ENCODE results near the gene CCDC138.

Gene CCDC138

GRCh38 chr2:108920686-108921085 is 134.1 kb downstream of the CCDC138 start:
- DNase-seq = no peak

- no peak for DNase-seq
Observed at GRCh38 chr2:108921096-108922030, 134.8 kb downstream of the CCDC138 start.

- DNase-seq = no peak
Observed at GRCh38 chr2:108922141-108922915, 135.8 kb downstream of the CCDC138 start.

- DNase-seq = no peak
Observed at GRCh38 chr2:108923019-108923700, 136.6 kb downstream of the CCDC138 start.

GRCh38 chr2:108923736-108924579 is 137.4 kb downstream of the CCDC138 start:
- DNase-seq = no peak

- no peak for DNase-seq
Observed at GRCh38 chr2:108924580-108925251, 138.1 kb downstream of the CCDC138 start.

GRCh38 chr2:108925286-108925685 is 138.7 kb downstream of the CCDC138 start:
- DNase-seq = no peak

- DNase-seq = no peak
Observed at GRCh38 chr2:108925735-108926134, 139.2 kb downstream of the CCDC138 start.
